ENCODE measurements around the gene SKOR1.

DNA sequence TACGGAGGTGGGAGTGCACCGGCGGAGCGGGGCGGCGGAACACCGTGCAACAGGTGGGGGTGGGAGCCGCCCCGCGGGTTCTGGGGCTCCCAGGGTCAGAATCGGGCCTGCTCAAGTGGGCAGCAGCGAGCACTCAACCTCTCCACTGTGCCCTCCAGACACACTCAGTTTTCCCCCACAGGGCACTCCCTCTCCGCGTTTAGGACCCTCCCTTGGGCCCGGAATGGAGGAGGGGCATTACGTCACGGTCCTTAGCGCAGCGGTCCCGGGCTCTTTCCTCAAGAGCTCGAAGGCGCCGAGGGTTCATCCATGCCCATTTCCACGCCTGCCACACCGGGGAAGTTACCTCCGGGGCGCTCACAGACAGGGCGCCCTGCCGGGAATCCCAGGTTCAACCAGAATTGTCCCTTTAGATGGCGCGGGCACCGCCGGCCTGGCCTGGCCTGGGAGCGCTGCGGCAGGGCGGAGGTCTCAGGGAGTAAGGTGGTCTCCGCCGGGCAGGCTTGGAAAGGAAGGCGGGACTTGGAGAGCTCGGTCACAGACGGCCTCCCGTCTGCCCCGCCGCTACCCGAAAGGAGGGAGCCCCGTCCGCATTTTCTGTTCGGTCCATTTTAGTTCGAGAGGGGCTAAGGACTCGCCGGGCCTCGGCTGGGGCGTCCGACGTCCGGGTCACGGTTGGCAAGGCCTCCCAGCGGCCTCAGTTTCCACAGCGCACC is 9.4 kb downstream of the SKOR1 start:
- TF ChIP-seq, protein P1, sequence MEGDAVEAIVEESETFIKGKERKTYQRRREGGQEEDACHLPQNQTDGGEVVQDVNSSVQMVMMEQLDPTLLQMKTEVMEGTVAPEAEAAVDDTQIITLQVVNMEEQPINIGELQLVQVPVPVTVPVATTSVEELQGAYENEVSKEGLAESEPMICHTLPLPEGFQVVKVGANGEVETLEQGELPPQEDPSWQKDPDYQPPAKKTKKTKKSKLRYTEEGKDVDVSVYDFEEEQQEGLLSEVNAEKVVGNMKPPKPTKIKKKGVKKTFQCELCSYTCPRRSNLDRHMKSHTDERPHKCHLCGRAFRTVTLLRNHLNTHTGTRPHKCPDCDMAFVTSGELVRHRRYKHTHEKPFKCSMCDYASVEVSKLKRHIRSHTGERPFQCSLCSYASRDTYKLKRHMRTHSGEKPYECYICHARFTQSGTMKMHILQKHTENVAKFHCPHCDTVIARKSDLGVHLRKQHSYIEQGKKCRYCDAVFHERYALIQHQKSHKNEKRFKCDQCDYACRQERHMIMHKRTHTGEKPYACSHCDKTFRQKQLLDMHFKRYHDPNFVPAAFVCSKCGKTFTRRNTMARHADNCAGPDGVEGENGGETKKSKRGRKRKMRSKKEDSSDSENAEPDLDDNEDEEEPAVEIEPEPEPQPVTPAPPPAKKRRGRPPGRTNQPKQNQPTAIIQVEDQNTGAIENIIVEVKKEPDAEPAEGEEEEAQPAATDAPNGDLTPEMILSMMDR (IDR thresholded peaks at IDR 0.05): no peak
- TF ChIP-seq POLR2A (IDR thresholded peaks at IDR 0.05): no peak

Data from suprapubic skin (tissue), 3 donors.